Esophagus squamous epithelium (tissue), 4 donors: ENCODE results near the gene CCNK.

ENCODE experiments used
- CTCF ChIP-seq, 6 experiments: fragments of 450-650 bp in 4 of 6; fragments of 200-600 bp in 2 of 6; sonication (generic) in 2 of 6; IDR thresholded peaks; one replicate each; pipeline ENCODE4 v1.5.1; 2016 to 2019; ENCODE audit warnings: antibody characterized with exemption in 6 of 6, mild to moderate bottlenecking in 4 of 6, moderate library complexity in 4 of 6
- POLR2A ChIP-seq, 4 donors: fragments of 450-650 bp; IDR thresholded peaks; one replicate each; pipeline ENCODE4 v1.6.1; 2017; ENCODE audit warnings: antibody characterized with exemption in 4 of 4, mild to moderate bottlenecking in 4 of 4, moderate library complexity in 3 of 4

- TF ChIP-seq POLR2A (IDR thresholded peaks at IDR 0.05) (no peak), CTCF (IDR thresholded peaks at IDR 0.05) (no peak)
Observed at GRCh38 chr14:99548871-99549515, 67.8 kb downstream of the CCNK start.
